ENCODE measurements around the gene FAM89B.

GRCh38 chr11:65599216-65599954 is 27.0 kb downstream of the FAM89B start:
- TF ChIP-seq POLR2A (IDR thresholded peaks at IDR 0.05) (no peak), CTCF (IDR thresholded peaks at IDR 0.05) (no peak)

Data from ovary (tissue), 3 donors.